HG03060 (cell line): ENCODE data around the gene LRRC8D.

Experiments used
- ATAC-seq: cut with Tn5 transposase; IDR thresholded peaks from one replicate; pipeline ENCODE4 v1.9.1; 2021; ENCODE audit warnings: low read depth, moderate number of reproducible peaks; ENCODE audit not compliant: unreplicated experiment

Gene LRRC8D

DNA sequence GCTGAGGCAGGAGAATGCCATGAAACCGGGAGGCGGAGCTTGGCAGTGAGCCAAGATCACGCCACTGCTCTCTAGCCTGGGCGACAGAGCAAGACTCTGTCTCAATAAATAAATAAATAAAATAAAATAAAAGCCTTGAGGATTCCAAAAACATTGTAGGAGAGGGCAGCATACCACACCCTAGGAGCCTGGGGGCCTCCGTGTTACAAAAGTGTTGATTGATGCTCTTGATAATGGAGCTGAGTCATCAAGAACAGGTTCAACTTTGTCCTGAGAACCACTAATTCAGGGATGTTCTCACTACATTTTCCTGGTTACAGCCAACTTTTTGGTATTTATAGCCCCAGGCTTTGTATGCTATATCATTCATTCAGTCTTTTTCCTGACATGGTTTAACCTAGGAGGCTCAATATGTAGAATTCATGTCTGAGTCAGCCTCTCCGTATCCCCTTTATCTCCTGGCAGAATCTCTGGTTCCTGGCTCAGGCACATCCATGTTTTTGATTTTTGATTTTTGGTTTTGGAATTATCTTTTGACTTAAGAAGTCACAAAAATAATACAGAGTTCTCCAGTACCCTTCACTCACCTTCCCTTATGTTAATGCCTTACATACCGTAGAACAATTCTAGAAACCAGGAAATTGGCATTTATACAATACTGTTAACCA is 69.4 kb downstream of the LRRC8D start:
- no peak for ATAC-seq

DNA sequence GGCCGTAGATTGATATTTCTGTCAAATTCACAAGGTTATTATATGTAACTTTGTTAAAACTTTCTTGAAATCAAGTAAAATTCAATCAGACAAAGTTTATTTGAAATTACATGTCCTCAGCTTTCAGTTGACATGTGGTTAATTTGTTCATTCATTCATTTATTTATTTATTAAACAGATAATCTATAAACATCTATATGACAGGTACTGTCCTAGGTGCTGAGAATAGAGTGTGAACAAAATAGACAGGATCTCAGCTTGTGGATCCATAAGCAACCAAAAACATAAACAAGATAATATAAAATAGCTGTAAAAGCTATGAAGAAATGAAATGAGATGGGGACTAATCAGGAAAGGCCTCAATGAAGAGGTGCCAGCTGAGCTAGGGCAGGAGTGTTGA is 72.0 kb downstream of the LRRC8D start:
- ATAC-seq = no peak

DNA sequence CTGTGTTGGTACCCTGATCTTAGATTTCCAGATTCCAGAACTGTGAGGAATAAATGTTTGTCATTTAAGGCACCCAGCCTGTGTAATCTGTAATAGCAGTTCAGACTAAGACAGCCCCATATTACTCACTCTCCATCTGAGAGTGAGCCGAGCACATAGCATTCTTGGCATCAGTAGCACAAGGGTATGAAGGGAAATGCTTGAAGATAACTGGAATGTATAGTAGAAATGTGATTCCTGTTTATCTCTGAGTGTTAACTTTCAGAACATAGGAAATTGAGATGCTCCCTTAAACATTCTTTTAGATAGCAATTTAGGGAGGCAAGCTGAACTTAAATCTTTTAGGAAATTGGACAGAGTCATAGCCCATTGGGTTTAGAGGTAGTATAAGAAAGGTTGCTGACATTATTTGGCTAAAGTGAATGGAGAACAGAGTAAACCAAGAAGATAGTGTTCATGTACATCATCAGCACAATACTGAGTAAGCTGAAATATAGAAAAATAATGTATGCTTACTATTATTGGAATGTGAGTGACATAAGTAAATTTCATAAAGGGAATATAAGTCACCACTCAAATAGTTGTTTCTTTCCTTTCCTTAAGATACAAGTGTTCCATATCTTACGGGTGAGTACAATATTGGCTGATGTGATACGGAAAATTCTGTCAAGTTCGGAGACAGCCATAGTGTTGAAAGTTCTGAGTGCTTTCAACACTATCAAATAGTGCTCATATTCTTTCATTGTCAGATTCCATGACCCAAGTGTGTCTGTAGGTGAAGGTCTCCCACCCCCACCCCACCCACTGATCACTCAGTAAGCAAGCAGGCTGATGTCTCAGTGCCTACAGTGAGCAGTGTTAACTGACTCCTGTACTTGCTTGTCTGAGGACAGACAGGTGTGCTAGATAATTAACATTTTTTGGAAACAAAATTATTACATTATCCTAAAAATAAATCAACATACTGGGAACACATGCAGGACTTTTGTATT is 73.7 kb downstream of the LRRC8D start:
- ATAC-seq = no peak

DNA sequence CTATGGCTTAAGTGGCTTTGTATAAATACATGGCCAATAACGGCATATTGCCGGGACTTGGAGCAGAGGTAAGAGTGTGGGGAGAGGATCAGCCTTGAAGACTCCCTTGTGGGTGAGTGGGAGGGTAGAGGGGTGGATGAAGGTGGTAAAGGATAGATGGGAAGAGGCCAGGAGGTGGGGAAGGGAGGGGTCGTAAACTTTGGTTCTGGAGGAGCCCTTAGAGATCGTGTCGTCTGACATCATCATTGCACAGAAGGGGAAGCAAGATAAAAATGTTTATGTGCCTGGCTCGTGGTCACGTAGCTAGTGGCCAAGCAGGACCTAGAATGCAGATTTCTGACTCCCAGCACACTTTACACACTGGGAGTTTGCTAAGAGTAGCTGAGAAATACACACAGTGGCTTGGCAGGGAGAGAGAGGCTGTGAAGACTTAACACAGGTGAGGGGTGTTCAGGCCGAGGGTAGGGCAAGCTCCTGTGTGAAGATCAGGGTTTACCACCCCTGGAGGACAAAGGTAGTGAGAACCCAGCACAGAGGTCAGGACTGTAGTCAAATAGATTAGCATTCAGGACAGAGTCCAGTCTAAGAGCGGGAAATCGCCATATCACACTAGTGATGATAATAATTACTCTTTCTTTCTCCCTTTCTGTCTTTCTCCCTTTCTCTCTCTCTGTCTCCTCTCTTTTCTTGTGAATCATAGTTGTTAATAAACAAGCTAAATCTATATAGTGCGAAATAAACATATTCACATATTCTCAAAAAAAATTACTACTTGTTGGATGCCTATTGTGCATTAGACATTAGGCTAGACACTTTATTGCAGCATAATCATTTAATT is 75.5 kb downstream of the LRRC8D start:
- no peak for ATAC-seq

DNA sequence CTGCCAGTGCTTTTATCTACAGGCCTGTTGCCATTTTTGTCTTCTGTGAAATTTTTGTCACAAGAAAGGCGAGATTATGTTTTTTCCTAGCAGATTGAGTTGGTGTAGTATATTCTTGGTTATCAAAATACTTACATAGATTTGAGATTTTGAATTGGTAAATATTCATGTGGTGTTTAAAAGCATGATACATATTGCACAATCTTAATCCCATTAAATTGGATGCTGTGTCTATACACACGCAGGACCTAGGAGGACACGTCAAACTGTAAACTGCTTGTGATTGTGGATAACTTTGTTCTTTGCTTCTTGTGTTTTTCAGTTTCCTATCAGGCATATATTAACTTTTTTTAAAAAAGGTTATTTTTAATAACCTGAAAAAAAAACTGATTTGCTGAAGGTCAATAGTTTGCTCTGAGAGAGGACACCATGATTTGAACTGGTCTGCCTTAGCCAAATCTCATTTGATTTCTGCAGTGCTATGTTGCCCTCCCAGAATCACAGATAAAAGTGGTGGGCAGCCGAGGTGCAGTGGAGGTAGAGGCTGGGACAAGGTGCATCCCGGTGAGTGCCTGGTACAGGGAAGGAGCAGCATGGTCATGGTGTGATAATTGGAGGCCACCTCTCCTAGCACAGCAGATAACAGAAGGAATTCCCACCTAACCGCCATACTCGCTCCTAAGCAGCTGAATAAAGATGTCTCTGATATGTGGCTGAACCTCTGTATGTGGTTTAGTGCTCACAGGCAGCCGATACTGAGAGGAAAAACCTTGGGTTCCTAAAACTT is 76.7 kb downstream of the LRRC8D start:
- no peak for ATAC-seq

DNA sequence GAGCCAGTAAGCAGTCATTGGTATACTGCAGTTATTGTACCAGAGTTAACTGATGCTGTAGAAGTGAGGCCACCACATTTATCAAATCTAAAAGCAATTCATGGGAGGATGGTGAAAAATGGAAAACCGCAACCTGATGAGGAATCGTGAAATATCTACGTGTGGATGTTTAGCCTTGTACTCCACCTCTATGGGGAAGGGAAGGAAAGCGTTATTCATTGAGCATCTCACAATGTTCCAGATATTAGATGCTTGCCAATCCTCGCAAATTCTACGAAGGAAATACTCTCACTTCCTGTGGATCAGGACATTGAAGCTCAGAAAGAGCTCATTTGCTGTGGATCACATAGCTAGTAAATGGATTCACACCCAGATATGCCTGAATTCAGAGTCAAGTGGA is 77.3 kb downstream of the LRRC8D start:
- no peak for ATAC-seq

DNA sequence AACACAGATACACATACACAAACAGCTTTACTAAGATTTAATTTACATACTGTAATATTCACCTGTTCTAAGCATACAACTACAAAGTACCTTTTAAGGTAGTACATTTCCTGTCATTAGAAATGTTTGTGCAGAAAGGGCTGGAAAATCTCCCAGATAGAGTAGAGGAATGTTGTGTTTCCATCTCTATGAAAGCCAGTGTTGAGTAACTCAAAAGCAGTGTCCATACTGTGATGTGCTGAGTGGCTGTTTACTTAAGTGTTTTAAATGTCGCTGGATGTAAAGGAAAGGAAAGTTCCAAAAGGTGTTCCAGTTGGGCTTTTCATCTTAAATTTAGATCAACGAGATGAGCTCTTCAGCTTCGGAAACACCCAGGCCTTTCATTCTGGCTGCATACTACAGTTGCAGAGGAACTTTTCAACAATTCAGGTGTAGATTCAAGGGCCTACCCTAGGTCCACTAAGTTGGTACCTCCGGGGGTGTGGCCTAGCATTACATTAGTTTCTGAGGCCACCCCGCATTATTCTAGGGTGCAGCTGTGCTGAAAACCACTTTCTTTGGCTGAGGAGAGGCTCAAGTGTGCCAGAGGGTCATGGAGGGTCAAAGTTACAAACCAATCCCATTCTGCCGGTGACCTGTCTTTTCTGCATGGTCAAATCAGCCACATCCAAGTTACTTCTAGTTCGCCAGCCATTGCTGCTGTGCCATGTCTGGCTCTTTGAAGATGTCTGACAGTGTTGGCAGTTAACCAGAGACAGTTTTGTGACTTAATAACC is 78.1 kb downstream of the LRRC8D start:
- ATAC-seq = no peak

DNA sequence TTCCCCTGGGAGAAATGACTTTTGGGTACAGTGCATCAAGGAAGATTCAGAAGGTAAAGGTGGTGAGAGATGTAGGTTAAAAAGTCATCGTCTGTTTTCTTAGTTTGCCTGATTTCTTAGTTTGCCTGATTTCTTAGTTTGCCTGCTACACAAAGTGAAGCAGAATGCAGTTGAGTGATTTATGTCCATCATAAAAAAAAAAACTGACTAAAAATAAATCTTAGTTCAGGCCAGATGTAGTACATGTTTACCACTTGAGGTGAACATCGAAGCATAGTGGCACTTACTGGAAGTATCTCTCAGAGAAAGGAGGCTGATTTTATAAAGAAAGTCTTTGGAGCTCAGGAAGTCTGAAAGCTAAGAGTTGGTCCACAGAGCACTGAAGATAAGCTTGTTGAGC is 79.5 kb downstream of the LRRC8D start:
- no peak for ATAC-seq

DNA sequence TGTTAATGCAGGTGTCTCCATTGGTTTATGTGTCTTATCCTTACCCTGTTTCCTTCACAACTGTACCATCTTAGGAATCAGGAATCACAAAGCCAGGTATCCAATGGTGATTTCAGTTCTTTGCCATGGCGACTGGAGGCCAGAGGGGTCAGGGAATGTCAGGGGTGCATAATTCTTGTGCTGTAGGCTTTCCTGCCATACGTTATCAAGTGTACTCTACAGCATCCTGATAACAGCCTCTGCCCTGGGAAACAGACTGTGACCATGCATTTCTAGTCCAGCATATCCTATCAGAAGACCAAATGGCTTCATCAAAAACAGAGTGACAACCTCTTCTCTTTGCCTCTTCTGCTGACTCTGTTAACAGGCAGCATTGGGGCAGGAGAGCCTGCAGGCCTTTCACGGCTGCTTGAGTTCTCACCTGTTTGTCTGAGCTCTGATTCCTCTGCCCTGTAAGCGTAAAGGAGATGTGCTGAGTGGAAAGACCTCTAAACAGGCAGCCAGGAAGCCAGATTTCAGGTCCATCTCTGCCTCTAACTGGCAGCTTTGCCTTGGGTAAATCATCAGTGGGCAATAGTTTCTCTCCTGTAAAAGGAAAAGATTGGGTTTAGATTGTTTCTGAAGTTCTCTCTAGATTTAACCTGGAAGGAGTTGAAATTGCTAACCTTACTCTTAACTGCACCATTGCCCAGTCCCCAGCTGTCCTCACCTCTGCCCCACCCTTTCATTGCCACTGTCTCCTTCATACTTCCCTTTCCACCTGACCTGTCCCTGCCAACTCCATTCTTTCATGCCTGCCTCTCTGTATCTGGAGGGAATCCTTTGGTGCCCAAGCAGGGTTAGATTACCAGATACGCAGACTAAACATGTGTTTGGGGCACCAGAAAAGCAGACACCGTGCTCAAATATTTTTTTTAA is 80.2 kb downstream of the LRRC8D start:
- no peak for ATAC-seq

DNA sequence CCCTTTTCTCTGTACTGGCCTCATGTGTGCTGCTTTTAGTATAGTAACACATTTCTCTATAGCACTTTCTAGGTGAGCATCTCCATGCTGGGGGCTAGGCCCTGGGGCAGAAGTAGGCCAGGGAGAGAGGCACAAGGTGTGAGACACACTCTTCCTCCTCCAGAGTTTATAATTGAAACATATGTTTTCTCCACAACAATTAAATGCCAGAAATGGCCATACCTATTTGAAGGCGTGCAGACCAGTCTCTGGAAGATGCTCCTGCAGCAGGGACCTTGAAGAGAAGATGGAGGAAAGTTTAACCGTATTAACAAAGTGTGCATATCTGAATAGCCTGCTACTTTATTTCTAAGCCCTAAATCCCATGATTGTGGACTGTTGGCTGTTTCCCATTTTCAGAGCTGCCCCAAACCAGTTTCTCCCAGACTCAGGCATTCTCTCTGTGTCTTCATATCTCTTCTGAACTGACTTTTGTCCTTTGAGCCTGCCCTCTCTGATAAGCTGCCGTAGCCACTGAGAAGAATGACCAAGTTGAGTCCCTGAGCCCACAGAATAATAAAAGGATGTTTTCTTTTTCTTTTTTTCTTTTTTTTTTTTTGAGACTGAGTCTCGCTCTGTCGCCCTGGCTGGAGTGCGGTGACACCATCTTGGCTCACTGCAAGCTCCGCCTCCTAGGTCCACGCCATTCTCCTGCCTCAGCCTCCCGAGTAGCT is 81.3 kb downstream of the LRRC8D start:
- no peak for ATAC-seq

DNA sequence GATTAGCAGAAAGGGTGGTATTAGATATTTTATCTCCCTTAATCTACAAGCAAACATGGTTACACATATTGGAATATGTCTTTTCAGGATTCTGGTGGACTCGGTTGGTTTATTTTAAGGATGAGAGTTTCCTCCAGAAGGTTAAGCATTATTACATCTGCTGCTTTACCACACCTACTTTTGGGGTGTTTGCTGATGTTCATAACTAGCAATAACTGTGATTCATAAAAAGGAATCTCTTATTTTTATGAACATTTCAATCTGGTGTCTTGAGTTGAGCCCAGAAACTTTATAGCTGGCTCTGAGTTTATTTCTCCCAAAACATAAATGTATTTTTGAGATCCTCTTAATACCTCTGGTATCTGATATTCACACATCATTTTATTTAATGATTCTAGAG is 82.7 kb downstream of the LRRC8D start:
- no peak for ATAC-seq

DNA sequence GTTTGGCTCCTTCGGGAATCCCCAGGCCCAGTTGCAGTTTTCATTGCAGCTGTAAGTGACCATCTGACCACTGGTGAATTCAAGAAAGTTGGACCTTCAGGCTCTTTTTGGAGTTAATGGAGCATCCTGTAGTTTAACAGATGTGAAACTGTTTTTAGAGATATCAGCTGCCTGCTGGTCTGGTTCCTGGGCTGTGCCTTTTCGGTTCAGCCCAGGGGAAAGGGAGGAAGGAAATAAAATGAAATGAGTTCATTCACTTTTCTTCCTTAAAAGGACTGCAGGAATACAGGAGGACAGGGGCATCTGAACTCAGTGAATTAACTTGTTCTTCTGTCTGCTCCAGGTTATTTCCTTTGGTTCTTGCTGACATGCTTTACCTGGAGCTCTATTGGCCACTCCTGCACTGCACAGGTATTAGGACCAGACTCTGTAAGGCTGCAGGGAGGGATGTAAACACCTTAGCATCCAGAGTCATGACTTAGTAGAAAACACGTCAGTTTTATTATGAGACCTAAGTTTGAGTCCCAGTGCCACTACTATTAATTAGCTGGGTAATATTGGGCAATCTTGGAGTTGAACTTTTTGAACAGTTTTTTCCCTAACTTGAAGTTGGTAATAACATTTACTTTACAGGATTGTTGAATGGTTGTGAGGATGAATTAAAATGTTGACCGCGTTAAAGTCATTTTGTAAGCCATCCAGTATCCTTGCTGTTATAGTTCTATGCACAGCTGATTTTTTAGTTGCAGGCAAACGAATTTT is 83.6 kb downstream of the LRRC8D start:
- ATAC-seq = no peak

DNA sequence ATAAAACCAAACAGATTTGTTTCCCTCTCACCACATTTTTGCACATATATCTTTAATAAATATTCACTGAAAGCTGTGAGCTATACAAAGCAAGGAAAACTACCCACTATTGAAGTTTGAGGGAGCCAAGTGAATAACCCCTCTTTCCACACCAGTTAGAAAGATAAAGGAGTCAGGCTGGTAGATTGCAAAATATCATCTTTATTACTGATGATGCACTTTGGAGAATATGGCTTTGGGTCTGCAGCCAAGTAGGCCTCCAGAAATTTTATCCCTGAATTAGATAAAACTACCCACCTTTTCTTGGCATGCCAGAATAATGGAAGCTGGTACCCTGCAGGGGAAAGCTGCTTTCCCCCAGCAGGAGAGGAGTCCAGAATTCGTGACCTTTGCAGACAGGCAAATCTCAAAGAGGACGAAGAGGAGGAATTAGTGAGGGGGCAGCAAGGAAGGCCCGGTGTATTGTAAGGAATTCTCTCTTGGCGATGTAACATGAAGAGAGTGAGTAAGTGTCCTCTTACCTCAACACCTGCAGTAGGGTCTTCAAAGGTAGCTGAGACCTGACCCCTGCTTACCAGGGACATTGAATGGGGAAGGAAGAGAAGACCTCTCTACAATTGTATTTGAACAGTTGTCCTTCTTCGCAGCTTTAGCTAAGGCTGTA is 84.7 kb downstream of the LRRC8D start:
- ATAC-seq = no peak

DNA sequence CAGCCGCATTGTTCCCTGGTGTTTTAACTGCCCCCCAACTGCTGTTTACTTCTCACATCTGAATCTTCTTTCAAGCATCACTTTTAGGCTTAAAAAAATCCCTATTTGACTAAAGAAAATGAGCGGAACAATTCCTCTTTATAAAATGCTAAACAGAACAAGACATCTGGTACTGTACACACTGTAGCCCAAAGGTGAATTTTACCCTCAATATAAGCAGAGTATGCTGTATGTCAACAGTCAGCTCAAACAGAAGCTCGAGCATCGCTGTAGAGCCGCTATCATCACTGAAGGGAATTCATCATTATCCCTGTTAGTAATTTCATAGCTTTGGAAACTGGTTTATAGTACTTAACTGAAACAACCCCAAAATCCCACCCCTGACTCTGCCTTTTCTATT is 85.3 kb downstream of the LRRC8D start:
- ATAC-seq = no peak

DNA sequence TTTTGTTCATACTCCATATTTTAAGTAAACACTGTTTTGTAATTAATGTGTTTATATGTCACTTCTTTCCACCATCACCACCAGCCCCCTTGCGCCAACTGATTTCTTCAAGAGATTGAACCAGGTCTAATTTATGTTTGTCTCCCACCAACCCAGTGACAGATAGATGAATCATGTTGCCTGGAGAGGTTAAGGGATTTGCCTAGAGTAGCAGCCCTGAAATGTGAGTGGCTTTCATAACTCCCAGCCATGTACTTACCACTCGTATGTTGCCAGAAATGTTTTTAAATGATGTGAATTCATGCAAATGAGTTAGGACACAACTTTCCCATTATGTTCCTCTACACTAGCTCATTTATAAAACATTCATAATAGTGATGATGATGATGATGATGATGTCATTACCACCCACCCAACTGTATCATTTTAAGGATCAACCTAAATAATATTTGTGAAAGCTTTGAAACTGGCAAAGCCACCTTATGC is 86.9 kb downstream of the LRRC8D start:
- no peak for ATAC-seq

DNA sequence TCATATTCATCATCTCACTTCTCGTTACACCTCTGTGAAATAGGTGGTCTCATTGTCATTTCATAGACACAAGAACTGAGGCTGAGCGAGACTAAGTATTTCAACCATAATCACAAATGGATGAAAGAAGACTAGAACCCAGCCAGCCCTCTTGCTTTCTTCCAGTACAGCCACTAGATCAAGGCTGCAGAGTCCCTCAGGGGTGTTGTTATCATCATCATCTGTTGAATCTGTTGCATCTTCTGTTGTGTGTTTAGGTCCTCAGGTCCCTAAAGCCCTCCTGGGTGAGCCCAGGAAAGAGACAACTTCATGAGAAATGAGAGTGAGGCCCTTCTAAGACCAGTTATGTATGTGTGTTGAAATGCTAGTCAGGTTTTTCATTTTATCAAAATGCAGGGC is 87.4 kb downstream of the LRRC8D start:
- ATAC-seq = no peak
